Parathyroid adenoma (tissue), 2 donors: Measurements from ENCODE around the gene PRDM15.

Experiments
- H2AFZ ChIP-seq: fragments of 300-600 bp; sonication (generic); one replicate; pipeline ENCODE4 v1.7.0; 2017; ENCODE audit warnings: antibody characterized with exemption, mild to moderate bottlenecking
- H3K27ac ChIP-seq: fragments of 300-600 bp; sonication (generic); one replicate; pipeline ENCODE4 v1.7.0; 2017
- H3K27me3 ChIP-seq: fragments of 300-600 bp; sonication (generic); one replicate; pipeline ENCODE4 v1.7.0; 2017; ENCODE audit warnings: low read length; ENCODE audit not compliant: control insufficient read depth, insufficient read depth
- H3K36me3 ChIP-seq: fragments of 300-600 bp; sonication (generic); one replicate; pipeline ENCODE4 v1.7.0; 2017; ENCODE audit warnings: low read length; ENCODE audit not compliant: control insufficient read depth, insufficient read depth
- H3K4me1 ChIP-seq: fragments of 300-600 bp; sonication (generic); one replicate; pipeline ENCODE4 v1.7.0; 2017; ENCODE audit warnings: control low read depth
- H3K4me2 ChIP-seq: fragments of 300-600 bp; sonication (generic); one replicate; pipeline ENCODE4 v1.7.0; 2017; ENCODE audit warnings: low read length
- H3K4me3 ChIP-seq: fragments of 300-600 bp; sonication (generic); one replicate; pipeline ENCODE4 v1.7.0; 2017; ENCODE audit warnings: low read depth, low read length
- H3K79me2 ChIP-seq: fragments of 300-600 bp; sonication (generic); one replicate; pipeline ENCODE4 v1.7.0; 2017; ENCODE audit warnings: control low read depth
- H3K9ac ChIP-seq: fragments of 300-600 bp; sonication (generic); one replicate; pipeline ENCODE4 v1.7.0; 2017; ENCODE audit warnings: mild to moderate bottlenecking
- H3K9me3 ChIP-seq: fragments of 300-600 bp; sonication (generic); one replicate; pipeline ENCODE4 v1.7.0; 2017; ENCODE audit warnings: low read length; ENCODE audit not compliant: control insufficient read depth
- TF ChIP-seq, protein P1 (sequence below): fragments of 300-600 bp; sonication (generic); IDR thresholded peaks from one replicate; pipeline ENCODE4 v1.7.0; 2017; ENCODE audit warnings: antibody characterized with exemption, mild to moderate bottlenecking
- donor health status: primary hyperparathyroidism.

The PRDM15 gene

DNA sequence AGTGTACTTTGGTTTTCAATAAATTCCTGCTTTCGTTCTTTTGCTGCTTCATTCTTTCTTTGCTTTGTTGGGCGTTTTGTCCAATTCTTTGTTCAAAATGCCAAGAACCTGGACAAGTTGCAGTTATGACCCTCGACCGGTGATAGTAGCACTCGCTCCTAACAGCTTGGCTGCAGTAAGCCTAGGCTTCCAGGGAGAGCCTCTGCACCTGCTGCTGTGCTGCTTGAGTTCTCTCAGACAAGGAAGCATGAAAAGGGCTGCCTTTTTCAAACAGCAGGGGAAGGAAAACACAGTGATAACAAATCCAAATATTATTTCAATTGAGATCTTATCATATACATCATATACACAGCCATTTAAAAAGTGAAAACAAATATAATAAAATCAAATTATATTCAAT, 99.5 kb downstream of the PRDM15 start:
- H3K27me3 ChIP-seq = no peaks in the 10 kb centered on the region
- no peak overlapping the region for H3K27ac ChIP-seq
- no peaks in the 10 kb centered on the region for H3K79me2 ChIP-seq
- H3K4me2 ChIP-seq = no peak overlapping the region
- H3K4me3 ChIP-seq = no peak overlapping the region
- no peak overlapping the region for H2AFZ ChIP-seq
- TF ChIP-seq, protein P1, sequence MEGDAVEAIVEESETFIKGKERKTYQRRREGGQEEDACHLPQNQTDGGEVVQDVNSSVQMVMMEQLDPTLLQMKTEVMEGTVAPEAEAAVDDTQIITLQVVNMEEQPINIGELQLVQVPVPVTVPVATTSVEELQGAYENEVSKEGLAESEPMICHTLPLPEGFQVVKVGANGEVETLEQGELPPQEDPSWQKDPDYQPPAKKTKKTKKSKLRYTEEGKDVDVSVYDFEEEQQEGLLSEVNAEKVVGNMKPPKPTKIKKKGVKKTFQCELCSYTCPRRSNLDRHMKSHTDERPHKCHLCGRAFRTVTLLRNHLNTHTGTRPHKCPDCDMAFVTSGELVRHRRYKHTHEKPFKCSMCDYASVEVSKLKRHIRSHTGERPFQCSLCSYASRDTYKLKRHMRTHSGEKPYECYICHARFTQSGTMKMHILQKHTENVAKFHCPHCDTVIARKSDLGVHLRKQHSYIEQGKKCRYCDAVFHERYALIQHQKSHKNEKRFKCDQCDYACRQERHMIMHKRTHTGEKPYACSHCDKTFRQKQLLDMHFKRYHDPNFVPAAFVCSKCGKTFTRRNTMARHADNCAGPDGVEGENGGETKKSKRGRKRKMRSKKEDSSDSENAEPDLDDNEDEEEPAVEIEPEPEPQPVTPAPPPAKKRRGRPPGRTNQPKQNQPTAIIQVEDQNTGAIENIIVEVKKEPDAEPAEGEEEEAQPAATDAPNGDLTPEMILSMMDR = no peak
- no peaks in the 10 kb centered on the region for H3K36me3 ChIP-seq
- no peak overlapping the region for H3K9ac ChIP-seq
- no peaks in the 10 kb centered on the region for H3K4me1 ChIP-seq
- no peaks in the 10 kb centered on the region for H3K9me3 ChIP-seq

DNA sequence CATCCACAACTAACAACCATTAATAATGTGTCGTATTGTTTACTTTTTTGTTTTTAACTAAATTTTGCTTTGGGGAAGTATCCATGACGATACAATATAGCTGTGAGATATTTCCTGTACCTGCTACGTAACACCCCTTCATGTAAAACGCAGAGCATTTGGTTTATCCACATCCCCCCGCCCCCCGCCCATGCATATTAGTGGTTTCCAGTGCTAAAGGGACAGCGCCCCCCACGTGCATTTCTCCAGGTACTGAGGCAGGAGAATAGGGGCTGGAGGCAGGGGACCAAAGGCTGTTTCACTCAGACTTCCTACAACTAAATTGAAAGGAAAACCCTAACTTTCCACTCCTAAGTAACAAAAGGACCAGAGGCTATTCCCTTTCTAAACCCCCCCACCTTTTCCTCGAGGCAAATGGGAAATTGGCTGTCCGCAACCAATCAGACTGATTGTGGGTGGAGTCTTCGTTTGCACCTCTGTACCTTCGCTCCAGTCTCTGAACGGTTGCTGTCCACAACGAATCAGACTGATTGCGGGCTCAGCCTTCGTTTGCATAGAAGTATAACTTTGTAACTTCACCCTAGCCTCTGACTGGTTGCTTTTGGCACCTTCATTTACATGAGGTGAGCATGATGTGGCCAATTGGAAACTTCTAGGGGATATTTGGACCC, 100.1 kb downstream of the PRDM15 start:
- H3K27ac ChIP-seq = no peak overlapping the region
- no peak overlapping the region for H2AFZ ChIP-seq
- no peaks in the 10 kb centered on the region for H3K79me2 ChIP-seq
- H3K4me1 ChIP-seq = no peaks in the 10 kb centered on the region
- H3K4me3 ChIP-seq = no peak overlapping the region
- TF ChIP-seq, protein P1 = no peak
- no peak overlapping the region for H3K4me2 ChIP-seq
- no peak overlapping the region for H3K9ac ChIP-seq
- no peaks in the 10 kb centered on the region for H3K27me3 ChIP-seq
- no peaks in the 10 kb centered on the region for H3K9me3 ChIP-seq
- H3K36me3 ChIP-seq = no peaks in the 10 kb centered on the region

DNA sequence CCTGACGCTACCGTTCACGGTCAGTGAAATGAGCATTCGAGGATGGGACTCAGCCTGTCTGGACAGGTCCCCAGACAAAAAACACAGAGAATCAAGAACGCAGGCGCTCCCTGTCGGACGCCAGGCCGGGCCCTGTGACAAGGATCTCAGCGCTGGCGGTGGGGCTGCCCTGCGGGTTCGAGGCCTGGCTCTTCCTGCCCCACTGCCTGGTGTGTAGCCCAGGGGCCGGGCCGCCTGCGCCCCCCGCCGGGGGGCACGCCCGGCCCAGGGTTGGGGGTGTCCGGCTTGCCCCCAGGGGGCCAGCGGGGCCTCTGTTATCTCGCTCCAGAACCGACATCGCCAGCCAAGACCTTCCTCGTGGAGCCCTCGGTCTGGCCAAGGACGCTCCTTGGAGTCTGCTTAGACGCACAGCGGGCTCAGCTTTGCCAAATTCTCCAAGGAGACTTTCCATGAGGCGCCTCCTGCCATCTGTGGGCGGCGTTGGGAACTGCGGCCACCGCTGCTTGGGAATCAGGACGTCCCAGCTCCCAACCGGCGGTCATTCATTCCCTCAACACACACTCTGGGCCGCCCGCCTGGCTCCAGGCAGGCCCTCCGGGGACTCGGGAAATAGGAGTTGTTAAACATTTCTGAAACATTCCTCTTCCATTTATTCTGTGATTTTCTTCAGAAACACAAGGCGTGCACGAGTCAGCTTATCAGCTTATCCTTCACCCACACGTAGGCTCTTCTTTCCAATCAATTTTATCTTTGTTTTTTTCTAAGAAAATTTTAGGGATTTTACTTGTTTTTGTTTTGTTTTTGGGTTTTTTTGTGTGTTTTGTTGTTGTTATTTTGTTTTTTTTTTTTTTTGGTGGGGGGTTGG, 101.0 kb downstream of the PRDM15 start:
- peak overlapping the region; percentile 21 for H3K27ac ChIP-seq
- no peaks in the 10 kb centered on the region for H3K9me3 ChIP-seq
- peak overlapping the region; percentile 57 for H3K4me2 ChIP-seq
- peak overlapping the region; percentile 54 for H2AFZ ChIP-seq
- TF ChIP-seq, protein P1 = peak; percentile 78
- no peaks in the 10 kb centered on the region for H3K79me2 ChIP-seq
- H3K4me1 ChIP-seq = no peaks in the 10 kb centered on the region
- H3K9ac ChIP-seq = no peak overlapping the region
- H3K27me3 ChIP-seq = no peaks in the 10 kb centered on the region
- H3K36me3 ChIP-seq = no peaks in the 10 kb centered on the region
- peak overlapping the region; percentile 29 for H3K4me3 ChIP-seq

DNA sequence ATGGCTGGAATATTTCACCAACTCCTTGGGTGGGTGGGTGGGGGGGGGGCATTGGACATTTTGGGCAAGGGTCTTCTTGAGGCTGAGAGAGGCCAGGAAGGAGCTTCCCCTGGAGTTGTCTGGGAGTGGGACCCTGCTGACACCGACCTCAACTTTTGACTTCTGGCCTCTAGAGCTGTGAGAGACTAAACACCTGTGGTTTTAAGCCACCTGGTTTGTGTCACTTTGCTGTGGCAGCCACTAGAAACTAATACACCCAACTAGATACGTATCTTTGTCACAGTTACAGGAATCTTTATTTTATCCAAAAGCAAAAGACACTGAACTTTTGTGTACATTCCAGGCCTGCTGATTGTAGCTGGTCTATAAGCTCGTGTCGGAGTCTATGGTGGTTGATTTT, 102.4 kb downstream of the PRDM15 start:
- no peak overlapping the region for H2AFZ ChIP-seq
- no peaks in the 10 kb centered on the region for H3K27me3 ChIP-seq
- H3K9me3 ChIP-seq = no peaks in the 10 kb centered on the region
- H3K4me2 ChIP-seq = no peak overlapping the region
- H3K79me2 ChIP-seq = no peaks in the 10 kb centered on the region
- no peaks in the 10 kb centered on the region for H3K4me1 ChIP-seq
- H3K36me3 ChIP-seq = no peaks in the 10 kb centered on the region
- TF ChIP-seq, protein P1 = no peak
- no peak overlapping the region for H3K27ac ChIP-seq
- no peak overlapping the region for H3K4me3 ChIP-seq
- no peak overlapping the region for H3K9ac ChIP-seq
